HepG2 (cell line): Measurements from ENCODE around the gene ATP9A. TPM values are rescaled to one million over a fixed set of nuclear protein-coding genes. Genes with fewer than 3 reads are reported as not detected.
"Not testable (repeated sequence)": the region's sequence is repeated elsewhere in the genome, so short reads cannot be mapped to it uniquely, and the experiment has no call there.

Source experiments
- ATAC-seq: fragments of 200-7000 bp; cut with Tn5 transposase; 3 replicates; pipeline ENCODE4 v1.9.1; 2020; ENCODE audit warnings: mild to moderate bottlenecking, moderate library complexity
- BruUV-seq: library from RNA; stranded (reverse); fragments of 400-500 nt; replicated peaks from 2 replicates; lab custom pipeline; 2021; lab: Mats Ljungman, UMichigan
- CTCF ChIA-PET: fragments of 300-600 bp; formaldehyde crosslinking; extraction: SDS; loops from one replicate; lab custom pipeline; 2021; ENCODE audit warnings: low total read pairs, inconsistent platforms, low intra/inter-chr PET ratio; lab: Yijun Ruan, JAX
- POLR2A ChIA-PET: fragments of 350-600 bp; sonication (Branson Sonifier 250); formaldehyde crosslinking; loops from one replicate; lab custom pipeline; 2020; ENCODE audit warnings: antibody characterized with exemption, inconsistent platforms; lab: Yijun Ruan, JAX
- DNase-seq: peaks from one replicate; pipeline ENCODE4 v3.0.0-alpha.2; 2015; ENCODE audit warnings: low spot score
- FAIRE-seq: peaks from 3 replicates; lab custom pipeline; 2011; peaks lifted over from hg19 to GRCh38; lab: Jason Lieb, UNC
- H2AFZ ChIP-seq: one replicate; pipeline ENCODE4 v1.6.1; 2011; ENCODE audit warnings: low read length, inconsistent platforms
- H3K27ac ChIP-seq: fragments of 300-600 bp; 3 replicates; pipeline ENCODE4 v1.8.0; 2011; ENCODE audit warnings: mixed run types, mild to moderate bottlenecking, mixed read lengths, low read length, inconsistent platforms; ENCODE audit not compliant: insufficient read depth; ENCODE audit errors: extremely low read length
- H3K27me3 ChIP-seq, 2 experiments: fragments of 200-600 bp in 1 of 2; 2 replicates in 1 of 2; 3 replicates in 1 of 2; pipeline versions ENCODE4 v1.6.0 to v1.8.0; 2011; ENCODE audit warnings: low read length in 2 of 2, mild to moderate bottlenecking in 2 of 2, moderate library complexity in 2 of 2, inconsistent platforms in 1 of 2; ENCODE audit not compliant: insufficient read depth in 2 of 2, control insufficient read depth in 1 of 2
- H3K36me3 ChIP-seq, 2 experiments: fragments of 200-600 bp in 1 of 2; replicated peaks in 1 of 2; 2 replicates in 1 of 2; 3 replicates in 1 of 2; pipeline versions ENCODE4 v1.5.1 to v1.8.0; 2011; ENCODE audit warnings: low read length in 2 of 2, inconsistent platforms in 1 of 2; ENCODE audit not compliant: insufficient read depth in 2 of 2, control insufficient read depth in 1 of 2
- H3K4me1 ChIP-seq: 2 replicates; pipeline ENCODE4 v1.5.1; 2012; ENCODE audit warnings: low read length, inconsistent platforms; ENCODE audit not compliant: insufficient read depth
- H3K4me2 ChIP-seq: 2 replicates; pipeline ENCODE4 v1.6.0; 2011; ENCODE audit warnings: low read depth, low read length, inconsistent platforms
- H3K4me3 ChIP-seq, 3 experiments: fragments of 200-600 bp in 1 of 3; sonication (generic), shearing (Covaris generic) in 1 of 3; replicated peaks in 1 of 3; 2 replicates each; pipeline ENCODE4 v1.5.1; 2011 to 2016; ENCODE audit warnings: low read length in 3 of 3, inconsistent platforms in 2 of 3, low read depth in 2 of 3, mild to moderate bottlenecking in 2 of 3, control low read depth in 1 of 3, mixed read lengths in 1 of 3; ENCODE audit not compliant: insufficient read depth in 1 of 3
- H3K79me2 ChIP-seq: one replicate; pipeline ENCODE4 v1.6.1; 2011; ENCODE audit warnings: low read length, inconsistent platforms; ENCODE audit not compliant: insufficient read depth
- H3K9ac ChIP-seq: 2 replicates; pipeline ENCODE4 v1.6.0; 2011; ENCODE audit warnings: mild to moderate bottlenecking, low read depth, low read length, inconsistent platforms; ENCODE audit not compliant: insufficient read depth
- H3K9me3 ChIP-seq: 2 replicates; pipeline ENCODE4 v1.5.1; 2012; ENCODE audit warnings: mild to moderate bottlenecking, low read length
- H4K20me1 ChIP-seq: 2 replicates; pipeline ENCODE4 v1.6.0; 2011; ENCODE audit warnings: inconsistent platforms, mild to moderate bottlenecking, low read length, moderate library complexity; ENCODE audit not compliant: insufficient read depth
- ATAD3A ChIP-seq: sonication (generic); formaldehyde crosslinking; IDR thresholded peaks from 2 replicates; pipeline ENCODE4 v1.4.0; 2020; ENCODE audit warnings: missing genetic modification reagents
- ELF3 ChIP-seq: IDR thresholded peaks from 2 replicates; pipeline ENCODE4 v1.6.1; 2016; ENCODE audit warnings: missing genetic modification reagents, missing compliant biosample characterization
- ETV5 ChIP-seq: IDR thresholded peaks from 2 replicates; pipeline ENCODE4 v1.6.1; 2018; ENCODE audit warnings: missing biosample characterization, missing genetic modification reagents, inconsistent platforms, borderline replicate concordance
- HES4 ChIP-seq: sonication (generic); formaldehyde crosslinking; IDR thresholded peaks from 2 replicates; pipeline ENCODE4 v1.9.0; 2021; ENCODE audit warnings: mild to moderate bottlenecking, missing genetic modification reagents, borderline replicate concordance
- HIVEP1 ChIP-seq: sonication (generic); formaldehyde crosslinking; IDR thresholded peaks from 2 replicates; pipeline ENCODE4 v1.4.0; 2020; ENCODE audit warnings: mild to moderate bottlenecking, missing genetic modification reagents
- SETDB1 ChIP-seq: sonication (generic); formaldehyde crosslinking; IDR thresholded peaks from 2 replicates; pipeline ENCODE4 v1.5.1; 2020; ENCODE audit warnings: missing genetic modification reagents, mild to moderate bottlenecking, borderline replicate concordance
- SRSF1 ChIP-seq: fragments of 200-400 bp; formaldehyde crosslinking; optimal IDR thresholded peaks from 2 replicates; pipeline ENCODE3; 2017; ENCODE audit warnings: mild to moderate bottlenecking, low read depth, low read length, moderate library complexity
- WIZ ChIP-seq: sonication (generic); formaldehyde crosslinking; IDR thresholded peaks from 2 replicates; pipeline ENCODE4 v1.5.1; 2020; ENCODE audit warnings: mild to moderate bottlenecking, missing genetic modification reagents
- YEATS4 ChIP-seq: sonication (generic); formaldehyde crosslinking; IDR thresholded peaks from 2 replicates; pipeline ENCODE4 v1.4.0; 2020; ENCODE audit warnings: missing genetic modification reagents, borderline replicate concordance
- ZFP82 ChIP-seq: sonication (generic); formaldehyde crosslinking; IDR thresholded peaks from 2 replicates; pipeline ENCODE4 v1.5.1; 2020; ENCODE audit warnings: mild to moderate bottlenecking, missing genetic modification reagents, borderline replicate concordance
- ZNF790 ChIP-seq: sonication (generic); formaldehyde crosslinking; IDR thresholded peaks from 2 replicates; pipeline ENCODE4 v1.8.0; 2022; ENCODE audit warnings: missing genetic modification reagents, mild to moderate bottlenecking, borderline replicate concordance
- ZSCAN21 ChIP-seq: sonication (generic); formaldehyde crosslinking; IDR thresholded peaks from 2 replicates; pipeline ENCODE4 v1.8.0; 2022; ENCODE audit warnings: mild to moderate bottlenecking, missing genetic modification reagents, moderate library complexity, borderline replicate concordance
- WGBS: methylation state at CpG from one replicate; pipeline ENCODE4 v1.1.6; 2017; ENCODE audit warnings: low lambda C conversion rate; 5-methylcytosine and 5-hydroxymethylcytosine counted together
- in situ Hi-C: cut with HindIII; loops from 2 replicates; pipeline ENCODE4 v1.10.0; 2017; ENCODE audit warnings: low pct_unique_long_range_greater_than_20kb; ENCODE audit not compliant: extremely low pct_ligation_motif_present
- intact Hi-C: fragments of 100-400 bp; cut with micrococcal nuclease; formaldehyde crosslinking; loops from one replicate; pipeline ENCODE4 v1.10.0; 2022; ENCODE audit not compliant: unreplicated experiment
- polyA plus RNA-seq, 8 experiments: library from polyadenylated mRNA; depleted of rRNA in 3 of 8; stranded (reverse) in 7 of 8; unstranded in 1 of 8; fragments of >200 nt; fragmentation: Illumina TruSeq in 4 of 8; extraction: Trizol in 4 of 8; gene quantifications; 2 replicates each; pipeline versions ENCODE4 v1.2.1 to v1.2.3, GENCODE V29; 2011 to 2016; ENCODE audit warnings: low read depth in 4 of 8, missing spikeins in 1 of 8, mixed read lengths in 1 of 8; ENCODE audit not compliant: insufficient read depth in 1 of 8
- total RNA-seq, 5 experiments: library from RNA; depleted of rRNA; stranded (reverse); fragments of >200 nt; fragmentation: Illumina TruSeq; extraction: Trizol; gene quantifications; 2 replicates each; pipeline ENCODE4 v1.2.3, GENCODE V29; 2016; ENCODE audit warnings: low read depth in 1 of 5
- TF ChIP-seq, protein P1 (sequence below): IDR thresholded peaks from 2 replicates; pipeline ENCODE4 v1.6.1; 2018; ENCODE audit warnings: missing genetic modification reagents
- TF ChIP-seq, protein P2 (sequence below): IDR thresholded peaks from 2 replicates; pipeline ENCODE4 v1.6.1; 2012; ENCODE audit warnings: inconsistent platforms
- TF ChIP-seq, protein P3 (sequence below): sonication (generic); formaldehyde crosslinking; IDR thresholded peaks from 2 replicates; pipeline ENCODE4 v1.4.0; 2020; ENCODE audit warnings: missing genetic modification reagents

The ATP9A gene
- total and polyA plus RNA-seq, 2 of the 13 experiments (the other 11 are each of a cell fraction or from before 2014, with no cell fraction given): 11.8 to 18.5 TPM

DNA sequence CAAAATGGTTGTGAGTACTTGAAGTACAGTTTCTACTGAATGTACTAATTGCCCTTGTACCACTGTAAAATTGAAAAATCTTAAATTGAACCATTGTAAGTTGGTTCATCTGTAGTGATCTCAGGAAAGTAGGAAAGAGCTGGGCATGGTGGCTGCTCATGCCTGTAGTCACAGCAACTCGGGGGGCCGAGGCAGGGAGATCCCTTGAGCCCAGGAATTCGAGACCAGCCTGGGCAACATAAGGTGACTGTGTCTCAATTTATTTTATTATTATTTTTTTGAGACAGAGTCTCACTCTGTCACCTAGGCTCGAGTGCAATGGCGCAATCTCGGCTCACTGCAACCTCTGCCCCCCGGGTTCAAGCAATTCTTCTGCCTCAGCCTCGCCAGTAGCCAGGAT, 48.7 kb upstream of the ATP9A start:
- H2AFZ ChIP-seq, H3K27ac ChIP-seq, CTCF ChIA-PET, H3K9ac ChIP-seq, H3K79me2 ChIP-seq, FAIRE-seq, H4K20me1 ChIP-seq, H3K4me2 ChIP-seq, BruUV-seq, H3K36me3 ChIP-seq, H3K27me3 ChIP-seq, POLR2A ChIA-PET, in situ Hi-C loops, H3K4me3 ChIP-seq, ATAC-seq, H3K9me3 ChIP-seq, DNase-seq: not testable (repeated sequence)
- 53% methylated on average over 8 of the region's 8 CpGs for WGBS
- TF ChIP-seq ZFP82: 0 out of 2 replicates have a peak, but pooled peaks have one; percentile 39
- peaks cover 34% of the 10 kb centered on the region for H3K4me1 ChIP-seq
- intact Hi-C loops: loop anchor here (10.0 kb wide), 1 partner anchor 78 kb away; no protein-coding TSS in a partner anchor

DNA sequence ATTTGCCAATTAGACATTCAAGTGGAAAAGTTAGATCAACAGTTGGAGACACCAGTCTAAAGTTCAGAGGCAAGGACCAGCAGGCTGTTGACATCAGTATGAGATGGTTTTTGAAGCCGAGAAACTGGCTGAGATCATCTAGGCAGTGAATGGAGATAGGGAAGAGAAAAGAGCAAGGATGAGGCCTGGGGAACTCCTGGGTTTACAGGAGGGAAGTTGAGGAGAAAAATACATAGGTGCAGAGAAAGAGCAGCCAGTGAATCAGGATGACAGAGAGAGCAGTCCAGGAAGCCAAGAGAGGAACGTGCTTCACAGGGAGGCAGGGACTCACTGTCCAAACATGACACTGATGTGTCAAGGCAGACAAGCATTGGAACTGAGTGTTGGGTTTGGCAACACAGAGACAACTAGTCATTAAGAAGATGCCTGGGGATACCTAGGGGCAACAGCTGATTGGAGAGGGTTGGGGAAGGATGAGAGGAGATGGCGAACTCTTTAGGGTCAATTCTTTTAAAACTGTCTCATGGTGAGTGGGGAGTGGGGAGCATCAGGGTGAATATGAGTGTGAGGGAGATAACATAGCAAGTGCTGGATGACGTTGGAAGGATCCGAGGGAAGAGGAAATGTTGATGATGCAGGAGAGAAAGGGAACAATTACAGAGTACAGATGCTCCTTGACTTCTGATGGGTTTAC, 47.3 kb upstream of the ATP9A start:
- ATAC-seq (peak; percentile 88), FAIRE-seq (no peak), DNase-seq (peak; percentile 53)
- no peak overlapping the region; a peak in 1 of 6 replicates for H3K4me3 ChIP-seq
- H3K36me3 ChIP-seq: no peaks in the 10 kb centered on the region
- H3K27ac ChIP-seq: no peak overlapping the region
- no peaks in the 10 kb centered on the region for H3K9me3 ChIP-seq
- CTCF ChIA-PET: no interaction called here
- in situ Hi-C loops: no loop called here
- no peaks in the 10 kb centered on the region for H4K20me1 ChIP-seq
- intact Hi-C loops: loop anchor here (10.0 kb wide), 1 partner anchor 79 kb away; no protein-coding TSS in a partner anchor
- WGBS: 19% methylated on average over 5 of the region's 5 CpGs
- peak overlapping the region; percentile 92 for H2AFZ ChIP-seq
- H3K27me3 ChIP-seq: peaks cover 0 to 9% of the 10 kb centered on the region in 2 experiments; a peak in 2 of 5 replicates
- H3K4me2 ChIP-seq: peak overlapping the region; percentile 79
- H3K79me2 ChIP-seq: no peaks in the 10 kb centered on the region
- no TSS peak for BruUV-seq
- 0 out of 2 replicates have a peak overlapping the region, but pooled peaks have one; percentile 16 for H3K9ac ChIP-seq
- POLR2A ChIA-PET: no interaction called here
- H3K4me1 ChIP-seq: peaks cover 47% of the 10 kb centered on the region
- no peak for TF ChIP-seq SRSF1
- TF ChIP-seq HIVEP1: no peak
- peak; percentile 63; the same call in 1 of the 2 replicates for TF ChIP-seq ELF3 (CRISPR knock-in tag)
- TF ChIP-seq YEATS4 (CRISPR knock-in tag): 0 out of 2 replicates have a peak, but pooled peaks have one; percentile 16
- TF ChIP-seq WIZ (CRISPR knock-in tag): 0 out of 2 replicates have a peak, but pooled peaks have one; percentile 24
- TF ChIP-seq ETV5 (CRISPR knock-in tag): no peak; the same call in 1 of the 2 replicates
- TF ChIP-seq, protein P1, sequence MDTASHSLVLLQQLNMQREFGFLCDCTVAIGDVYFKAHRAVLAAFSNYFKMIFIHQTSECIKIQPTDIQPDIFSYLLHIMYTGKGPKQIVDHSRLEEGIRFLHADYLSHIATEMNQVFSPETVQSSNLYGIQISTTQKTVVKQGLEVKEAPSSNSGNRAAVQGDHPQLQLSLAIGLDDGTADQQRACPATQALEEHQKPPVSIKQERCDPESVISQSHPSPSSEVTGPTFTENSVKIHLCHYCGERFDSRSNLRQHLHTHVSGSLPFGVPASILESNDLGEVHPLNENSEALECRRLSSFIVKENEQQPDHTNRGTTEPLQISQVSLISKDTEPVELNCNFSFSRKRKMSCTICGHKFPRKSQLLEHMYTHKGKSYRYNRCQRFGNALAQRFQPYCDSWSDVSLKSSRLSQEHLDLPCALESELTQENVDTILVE (CRISPR knock-in tag): no peak
- TF ChIP-seq SETDB1 (CRISPR knock-in tag): no peak
- TF ChIP-seq, protein P2, sequence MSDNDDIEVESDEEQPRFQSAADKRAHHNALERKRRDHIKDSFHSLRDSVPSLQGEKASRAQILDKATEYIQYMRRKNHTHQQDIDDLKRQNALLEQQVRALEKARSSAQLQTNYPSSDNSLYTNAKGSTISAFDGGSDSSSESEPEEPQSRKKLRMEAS: peak; percentile 60; the same call in 1 of the 2 replicates
- no peak for TF ChIP-seq ZNF790 (CRISPR knock-in tag)
- TF ChIP-seq ZSCAN21 (CRISPR knock-in tag): no peak; the same call in 1 of the 2 replicates
- no peak for TF ChIP-seq ATAD3A (CRISPR knock-in tag)
- no peak for TF ChIP-seq HES4
- TF ChIP-seq, protein P3, sequence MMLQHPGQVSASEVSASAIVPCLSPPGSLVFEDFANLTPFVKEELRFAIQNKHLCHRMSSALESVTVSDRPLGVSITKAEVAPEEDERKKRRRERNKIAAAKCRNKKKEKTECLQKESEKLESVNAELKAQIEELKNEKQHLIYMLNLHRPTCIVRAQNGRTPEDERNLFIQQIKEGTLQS (CRISPR knock-in tag): no peak
